Glomerular visceral epithelial cell (primary cell): ENCODE results near the gene EFEMP2.
"Not testable (repeated sequence)": the region's sequence is repeated elsewhere in the genome, so short reads cannot be mapped to it uniquely, and the experiment has no call there.

ENCODE experiments used
- DNase-seq: peaks from one replicate; pipeline ENCODE4 v3.0.0-alpha.2; 2016; ENCODE audit errors: extremely low spot score

Gene EFEMP2

DNA sequence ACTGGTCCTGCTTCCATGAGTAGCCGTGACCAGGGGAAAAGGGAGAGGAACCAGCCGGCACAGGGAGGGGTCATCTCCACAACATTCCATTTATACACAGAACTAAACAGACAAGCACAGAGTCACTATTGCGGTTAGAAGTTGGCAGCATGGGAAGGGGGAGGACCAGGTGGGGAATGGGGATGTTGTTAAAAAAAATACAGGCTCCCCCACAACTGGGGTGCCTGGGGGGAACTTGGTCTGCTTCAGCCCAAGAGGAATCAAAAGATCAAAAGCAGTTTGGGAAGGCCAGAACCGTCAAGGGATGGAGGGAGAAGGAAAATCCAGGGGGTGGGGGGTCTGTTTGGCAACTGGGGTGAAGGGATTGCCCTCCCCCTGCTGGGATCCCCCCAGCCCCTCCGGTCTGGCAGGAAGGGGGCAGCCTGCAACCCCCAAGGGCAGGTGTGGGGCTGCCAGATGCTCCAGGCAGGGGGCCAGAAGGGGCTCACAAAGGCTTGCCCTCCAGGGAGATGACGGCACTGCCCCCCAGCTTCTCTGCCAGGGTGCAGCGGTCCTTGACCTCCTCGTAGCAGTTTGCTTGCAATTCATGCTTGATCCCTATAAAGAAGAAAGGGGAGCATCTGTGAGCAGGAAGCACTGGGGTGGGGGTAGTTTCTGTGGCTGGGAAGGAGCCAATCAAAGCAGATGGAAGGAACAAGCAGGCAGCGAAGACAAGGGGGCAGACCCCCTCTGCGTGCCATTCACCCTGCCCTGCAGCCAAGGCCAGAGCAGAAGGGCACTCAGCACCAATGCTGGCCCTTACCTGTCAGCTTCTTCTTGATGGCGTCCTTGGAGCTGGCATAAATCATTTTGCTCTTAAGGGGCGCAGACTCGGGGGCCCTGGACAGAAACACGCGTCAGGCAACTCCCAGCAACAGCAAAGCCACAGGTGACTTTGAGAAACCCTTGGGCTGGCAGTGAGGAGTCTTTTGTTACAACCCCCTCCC is 17.5 kb downstream of the EFEMP2 start:
- no peak for DNase-seq

DNA sequence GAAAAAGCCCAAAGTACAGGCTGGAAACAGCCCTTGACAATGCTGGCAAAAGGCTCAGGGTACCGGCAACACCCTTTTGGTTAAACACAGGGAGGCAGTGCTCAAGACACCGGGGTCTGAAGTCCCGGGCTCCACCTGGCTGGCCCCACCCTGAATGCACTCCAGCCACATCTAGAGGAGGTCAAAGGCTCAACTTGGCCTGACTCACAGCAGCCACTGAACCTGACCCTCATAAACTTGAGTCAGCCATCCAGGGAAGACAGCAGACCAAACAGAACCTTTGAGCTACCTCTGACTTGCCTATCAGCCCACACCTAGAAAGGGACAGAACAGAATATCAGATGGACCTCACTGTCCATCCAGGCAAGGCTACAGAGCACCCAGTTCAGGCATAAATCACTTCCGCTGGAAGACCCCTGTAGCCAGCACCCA is 18.4 kb downstream of the EFEMP2 start:
- DNase-seq = no peak

DNA sequence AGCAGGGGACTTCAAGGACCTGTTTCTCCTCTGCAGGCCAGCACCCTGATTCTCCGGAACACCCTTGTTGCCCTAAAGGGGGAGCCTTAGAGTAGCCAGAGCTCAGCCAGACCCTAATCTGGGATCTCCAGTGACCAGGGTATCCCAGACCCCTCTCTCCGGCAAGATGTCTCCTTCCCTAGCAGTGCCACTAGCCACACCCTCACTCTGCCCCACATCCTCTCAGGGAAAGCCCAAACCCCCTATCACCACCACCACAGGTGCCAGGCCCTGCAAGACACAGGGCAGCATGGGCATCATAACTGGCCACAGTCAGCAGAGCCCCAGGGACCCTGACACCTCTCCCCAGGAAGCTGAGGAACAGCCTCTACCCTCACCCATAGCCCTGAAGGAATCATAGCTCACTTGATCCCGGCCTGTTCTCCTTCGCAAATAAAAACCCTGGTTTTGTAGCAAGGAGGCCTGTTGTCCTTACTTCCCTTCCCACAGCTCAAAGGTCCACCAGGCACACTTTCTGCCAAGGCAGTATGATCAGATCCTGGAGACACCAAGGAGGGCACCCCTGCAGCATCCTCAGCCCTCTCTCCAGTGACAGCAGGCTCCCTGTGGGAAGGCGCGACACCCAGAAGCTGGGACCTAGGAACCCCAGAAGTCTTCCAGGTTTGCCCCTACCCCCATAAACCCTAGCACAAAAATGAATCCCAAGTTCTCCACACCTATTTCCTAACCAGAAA is 19.2 kb downstream of the EFEMP2 start:
- no peak for DNase-seq

DNA sequence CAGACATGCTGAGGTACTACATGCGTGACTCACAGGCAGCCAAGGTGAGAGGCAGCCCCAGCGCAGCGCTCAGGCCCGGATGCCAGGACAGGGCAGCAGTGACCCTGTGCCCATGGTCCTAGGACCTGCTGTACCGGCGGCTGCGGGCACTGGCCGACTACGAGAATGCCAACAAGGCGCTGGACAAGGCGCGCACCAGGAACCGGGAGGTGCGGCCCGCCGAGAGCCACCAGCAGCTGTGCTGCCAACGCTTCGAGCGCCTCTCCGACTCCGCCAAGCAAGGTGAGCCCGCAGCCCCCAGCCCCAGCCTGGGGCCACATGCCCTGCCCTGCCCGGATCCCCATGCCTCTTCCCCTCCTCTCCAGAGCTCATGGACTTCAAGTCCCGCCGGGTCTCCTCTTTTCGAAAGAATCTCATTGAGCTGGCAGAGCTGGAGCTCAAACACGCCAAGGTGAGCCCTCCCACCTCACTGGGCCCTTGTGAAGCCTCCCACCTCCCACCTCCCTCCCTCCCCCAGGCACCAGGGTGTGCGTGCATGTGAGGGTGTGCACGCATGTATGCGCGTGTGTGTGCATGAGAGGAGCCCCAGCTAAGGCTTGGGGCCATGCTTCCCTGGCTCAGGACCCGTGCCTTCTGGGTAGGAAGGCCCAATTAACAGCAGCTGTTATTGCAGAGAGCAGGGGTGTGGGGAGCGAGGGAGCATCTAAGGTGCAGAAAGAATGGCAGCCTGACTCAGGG is 19.9 kb downstream of the EFEMP2 start:
- DNase-seq = no peak

DNA sequence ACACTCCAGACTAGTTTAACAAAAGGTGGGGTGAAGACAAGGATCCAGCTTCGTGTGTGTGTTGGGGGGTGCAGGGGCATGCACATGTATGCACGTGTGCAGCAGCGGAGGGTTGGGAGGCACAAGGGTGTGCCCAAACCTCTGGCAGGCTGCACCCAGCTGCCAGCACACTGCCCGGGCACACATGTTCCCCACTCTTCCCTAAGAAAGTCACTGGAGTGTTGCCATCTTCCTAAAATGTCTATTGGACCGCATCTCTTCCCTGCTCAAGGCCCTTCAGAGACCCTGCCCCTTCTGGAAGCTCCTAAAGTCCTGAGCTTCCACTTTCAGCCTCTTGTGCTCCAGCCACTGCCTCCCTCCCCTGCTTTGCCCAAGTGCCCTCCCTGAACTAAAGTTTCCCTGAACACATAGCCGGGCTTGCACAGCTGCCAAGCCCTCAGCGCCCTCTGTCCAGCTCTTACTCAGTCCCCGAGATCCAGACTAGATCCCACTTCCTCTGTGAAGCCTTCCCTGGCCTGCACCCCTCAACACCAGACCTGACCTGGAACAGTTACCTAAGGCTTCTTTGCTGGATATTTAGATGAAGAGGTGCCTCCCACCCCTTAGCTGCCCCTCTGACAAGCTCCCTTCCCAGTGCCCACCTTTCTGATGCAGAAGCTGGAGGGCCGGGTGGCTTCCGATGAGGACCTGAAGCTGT is 20.6 kb downstream of the EFEMP2 start:
- DNase-seq = no peak

DNA sequence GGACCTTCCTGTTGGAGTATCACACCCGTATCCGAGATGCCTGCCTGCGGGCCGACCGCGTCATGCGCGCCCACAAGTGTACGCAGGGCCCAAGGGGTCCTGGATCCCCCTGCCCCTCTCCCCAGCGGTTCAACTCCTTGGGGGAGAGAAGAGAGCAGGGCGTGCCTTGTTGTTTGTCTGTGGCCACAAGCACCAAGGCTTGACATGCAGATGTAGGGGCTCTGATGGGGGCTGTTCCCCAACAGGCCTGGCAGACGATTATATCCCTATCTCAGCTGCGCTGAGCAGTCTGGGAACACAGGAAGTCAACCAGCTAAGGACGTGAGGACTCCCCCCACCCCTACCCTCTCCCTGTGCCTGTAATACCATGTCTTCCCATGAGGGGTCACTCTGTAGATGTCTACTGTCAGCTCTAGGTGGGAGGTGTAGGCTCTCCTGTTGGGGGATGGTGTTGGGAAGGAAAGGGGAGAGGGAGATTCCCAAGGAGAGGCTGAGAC is 21.5 kb downstream of the EFEMP2 start:
- DNase-seq = no peak

DNA sequence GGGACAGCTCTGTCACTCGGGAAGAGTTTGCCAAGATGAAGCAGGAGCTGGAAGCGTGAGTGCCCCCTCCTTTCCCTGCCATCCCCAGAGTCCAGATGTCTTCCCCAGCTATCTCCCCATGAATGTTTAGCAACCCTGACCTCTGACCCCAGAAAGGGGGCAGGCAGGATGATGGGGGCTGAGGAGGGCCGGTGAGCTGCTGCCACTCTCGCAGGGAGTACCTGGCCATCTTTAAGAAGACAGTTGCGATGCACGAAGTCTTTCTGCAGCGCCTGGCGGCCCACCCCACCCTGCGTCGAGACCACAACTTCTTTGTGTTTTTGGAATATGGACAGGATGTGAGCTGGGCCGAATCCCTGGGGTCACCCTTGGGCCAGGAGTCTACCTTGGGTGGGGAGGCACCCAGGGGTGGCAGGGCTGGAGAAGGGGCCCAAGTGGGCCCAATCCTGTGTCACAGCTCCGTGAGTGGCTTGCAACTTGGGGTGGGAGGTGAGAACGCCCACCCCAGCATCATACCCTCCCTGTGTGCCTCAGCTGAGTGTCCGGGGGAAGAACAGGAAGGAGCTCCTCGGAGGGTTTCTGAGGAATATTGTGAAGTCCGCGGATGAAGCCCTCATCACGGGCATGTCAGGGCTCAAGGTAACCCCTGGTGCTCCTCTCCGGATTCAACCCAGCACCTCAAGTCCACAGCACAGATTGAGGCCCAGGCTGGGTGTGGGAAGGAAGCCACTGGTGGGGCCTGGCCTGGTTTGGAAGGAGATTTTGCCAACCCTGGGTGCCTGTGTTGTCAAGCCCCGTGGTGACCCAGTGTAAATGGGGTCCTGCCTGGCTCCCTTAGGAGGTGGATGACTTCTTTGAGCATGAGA is 22.1 kb downstream of the EFEMP2 start:
- no peak for DNase-seq

DNA sequence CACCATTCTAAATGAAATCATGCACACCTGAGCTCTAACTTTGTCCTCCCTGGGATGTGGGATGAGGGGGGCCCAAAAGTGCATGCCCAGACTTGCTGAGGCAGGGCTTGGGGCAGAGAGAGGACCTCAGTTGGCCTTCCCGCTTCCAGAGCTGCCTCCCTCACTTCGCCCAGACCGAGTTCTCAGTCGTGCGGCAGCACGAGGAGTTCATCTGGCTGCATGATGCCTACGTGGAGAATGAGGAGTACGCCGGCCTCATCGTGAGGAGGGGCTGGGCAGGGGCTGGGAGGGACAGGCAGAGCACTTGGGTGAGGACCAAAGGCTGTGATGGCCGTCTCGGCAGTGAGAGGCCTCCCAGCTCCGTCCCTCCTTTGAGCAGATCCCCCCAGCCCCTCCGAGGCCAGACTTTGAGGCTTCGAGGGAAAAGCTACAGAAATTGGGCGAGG is 22.8 kb downstream of the EFEMP2 start:
- no peak for DNase-seq

DNA sequence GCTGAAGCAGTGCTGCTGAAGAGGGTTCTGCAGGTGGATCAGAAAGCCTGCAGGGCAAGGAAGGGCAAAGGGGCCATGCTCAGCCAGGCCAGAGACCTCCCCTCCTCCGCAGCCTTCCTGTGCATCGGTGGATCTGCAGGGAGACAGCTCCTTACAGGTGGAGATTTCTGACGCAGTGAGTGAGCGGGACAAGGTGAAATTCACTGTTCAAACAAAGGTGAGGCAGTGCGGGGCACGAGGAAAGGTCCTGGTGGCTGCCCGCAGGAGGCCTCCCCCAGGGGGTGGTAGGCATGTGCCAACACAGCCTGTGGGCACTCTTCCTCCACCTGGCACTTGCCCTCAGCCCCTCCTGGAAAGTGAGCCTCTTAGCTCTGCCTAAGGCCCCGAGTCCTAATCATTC is 23.2 kb downstream of the EFEMP2 start:
- DNase-seq = no peak

DNA sequence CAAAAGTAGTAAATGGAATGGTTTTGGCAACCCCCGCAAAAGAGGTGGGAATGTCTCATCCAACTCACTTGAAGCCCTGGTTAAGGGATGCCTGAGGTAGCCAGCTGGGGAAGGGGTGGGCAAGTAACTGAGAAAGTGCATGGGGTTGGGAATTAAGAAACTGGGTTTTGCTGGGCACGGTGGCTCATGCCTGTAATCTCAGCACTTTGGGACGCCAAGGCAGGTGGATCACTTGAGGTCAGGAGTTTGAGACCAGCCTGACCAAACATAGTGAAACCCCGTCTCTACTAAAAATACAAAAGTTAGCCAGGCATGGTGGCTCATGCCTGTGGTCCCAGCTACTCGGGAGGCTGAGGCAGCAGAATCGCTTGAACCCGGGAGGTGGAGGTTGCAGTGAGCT is 23.9 kb downstream of the EFEMP2 start:
- not testable (repeated sequence) for DNase-seq

DNA sequence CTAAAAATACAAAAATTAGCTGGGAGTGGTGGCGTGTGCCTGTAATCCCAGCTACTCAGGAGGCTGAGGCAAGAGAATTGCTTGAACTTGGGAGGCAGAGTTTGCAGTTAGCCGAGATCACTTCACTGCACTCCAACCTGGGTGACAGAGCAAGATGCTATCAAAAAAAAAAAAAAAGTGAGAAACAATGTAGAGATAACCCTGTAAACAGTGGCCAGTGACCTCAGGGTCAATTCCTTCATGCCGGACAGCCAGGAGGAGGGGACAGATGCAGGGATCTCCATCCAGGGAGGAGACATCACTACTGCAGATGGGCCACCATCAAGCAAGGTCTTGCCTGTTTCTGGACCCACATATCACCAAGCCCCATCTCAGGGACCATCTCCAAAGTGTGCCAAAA is 24.9 kb downstream of the EFEMP2 start:
- no peak for DNase-seq

DNA sequence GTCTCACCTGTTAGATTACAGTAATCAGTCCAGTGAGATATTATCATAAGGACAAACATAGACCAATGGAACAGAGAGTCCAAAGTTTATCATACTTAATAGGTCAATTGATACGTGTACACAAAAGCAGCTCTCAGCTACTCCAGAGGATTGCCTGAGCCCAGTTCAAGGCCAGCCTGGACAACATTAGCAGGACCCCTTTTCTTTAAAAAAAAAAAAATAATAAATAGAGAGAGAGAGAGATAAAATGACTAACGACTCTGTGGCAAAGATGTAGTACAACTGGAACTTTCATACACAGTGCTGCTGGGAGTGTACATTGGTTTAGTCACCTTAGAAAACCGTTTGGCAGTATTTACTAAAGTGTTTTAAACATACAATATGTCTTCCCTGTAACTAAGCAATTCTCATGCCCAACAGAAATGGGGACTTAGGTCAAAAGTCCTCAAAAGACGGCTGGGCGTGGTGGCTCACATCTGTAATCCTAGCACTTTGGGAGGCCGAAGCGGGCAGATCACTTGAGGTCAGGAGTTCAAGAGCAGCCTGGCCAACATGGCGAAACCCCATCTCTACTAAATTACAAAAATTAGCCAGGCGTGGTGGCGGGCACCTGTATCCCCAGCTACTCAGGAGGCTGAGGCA is 28.2 kb downstream of the EFEMP2 start:
- no peak for DNase-seq

DNA sequence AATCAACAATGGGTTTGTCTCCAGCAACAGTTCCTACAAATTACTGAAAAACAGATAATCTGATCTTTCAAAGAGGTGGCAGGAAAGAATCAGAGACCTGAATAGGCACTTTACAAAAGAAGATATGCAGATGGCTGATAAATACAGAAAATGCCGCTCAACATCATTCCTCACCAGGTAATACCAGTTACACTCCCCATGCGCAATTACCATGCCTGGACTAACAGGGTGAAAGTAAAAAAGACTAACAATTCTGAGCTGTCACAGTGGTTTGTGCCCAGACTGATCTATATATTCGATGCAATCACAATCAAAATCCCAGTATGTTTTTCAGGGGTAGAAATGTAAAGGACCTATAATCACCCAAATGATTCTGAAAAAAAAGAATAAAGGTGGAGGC is 28.8 kb downstream of the EFEMP2 start:
- no peak for DNase-seq

DNA sequence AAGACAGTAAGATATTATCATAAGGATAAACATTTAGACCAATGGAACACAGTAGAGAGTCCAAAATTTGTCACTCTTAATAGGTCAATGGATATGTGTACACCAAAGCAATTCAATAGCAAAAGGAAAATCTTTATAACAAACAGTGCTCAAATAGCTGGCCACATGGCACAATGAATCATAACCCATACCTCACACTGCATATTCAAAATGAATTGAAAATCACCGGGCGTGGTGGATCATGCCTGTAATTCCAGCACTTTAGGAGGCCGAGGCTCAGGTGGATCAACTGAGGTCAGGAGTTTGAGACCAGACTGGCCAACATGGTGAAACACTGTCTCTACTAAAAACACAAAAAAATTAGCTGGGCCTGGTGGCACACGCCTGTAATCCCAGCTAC is 30.5 kb downstream of the EFEMP2 start:
- DNase-seq = no peak

DNA sequence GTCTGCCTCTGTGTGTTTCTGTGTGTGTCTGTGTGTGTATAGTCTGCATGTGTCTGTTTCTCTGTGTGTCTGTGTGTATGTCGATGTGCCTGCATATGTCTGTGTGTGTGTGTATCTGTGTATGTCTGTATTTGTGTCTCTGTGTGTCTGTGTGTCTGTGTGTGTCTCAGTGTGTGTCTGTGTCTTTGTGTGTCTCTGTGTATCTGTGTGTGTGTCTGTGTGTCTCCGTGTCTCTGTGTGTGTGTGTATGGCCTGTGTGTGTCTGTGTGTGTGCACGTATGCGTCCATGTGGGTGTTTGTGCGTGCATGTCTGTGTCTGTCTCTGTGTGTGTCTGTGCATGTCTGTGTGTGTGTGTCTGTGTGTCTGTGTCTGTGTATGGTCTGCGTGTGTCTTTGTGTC is 38.4 kb downstream of the EFEMP2 start:
- DNase-seq = no peak

DNA sequence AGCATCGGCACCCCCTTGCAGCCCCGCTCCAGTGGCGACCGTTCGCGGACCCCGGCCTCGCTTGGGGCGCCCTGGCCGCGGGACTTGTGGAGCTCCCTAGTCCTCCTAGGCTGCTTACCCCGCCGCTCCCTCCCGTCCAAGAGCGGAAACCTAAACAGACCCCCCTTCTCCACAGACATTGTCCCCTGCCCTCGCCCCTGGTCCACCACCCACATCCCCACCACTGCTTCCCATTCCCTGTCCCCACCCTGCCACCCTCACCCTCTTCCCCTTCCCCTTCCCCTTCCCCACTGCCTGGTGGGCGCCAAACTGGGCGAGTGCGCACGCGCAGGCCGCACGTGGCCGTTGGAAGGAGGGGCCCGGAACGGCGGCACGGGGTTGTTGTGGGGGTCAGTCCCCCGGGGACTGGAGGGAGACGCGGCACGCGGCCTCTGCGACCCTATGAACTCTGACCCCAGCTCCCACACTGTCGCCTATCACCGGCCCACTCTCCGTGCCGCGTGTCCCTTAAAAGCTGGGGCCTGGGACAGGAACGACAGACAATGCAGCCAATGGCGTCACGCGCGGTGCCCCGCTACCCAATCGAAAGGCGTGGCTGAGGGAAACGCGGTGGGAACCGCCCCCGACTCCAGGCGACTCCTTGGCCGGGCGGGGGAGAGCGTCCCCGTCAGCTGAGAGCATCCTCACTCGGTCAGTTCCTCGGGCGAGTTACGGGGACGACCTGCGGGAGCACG is 39.1 kb downstream of the EFEMP2 start, which contains the start of gene SNX32:
TSS of gene SNX32 (plus strand) at position 667 of the 734 bp plus-strand sequence. CDS start 103 bp downstream, outside the sequence.
- peak; percentile 41 for DNase-seq

DNA sequence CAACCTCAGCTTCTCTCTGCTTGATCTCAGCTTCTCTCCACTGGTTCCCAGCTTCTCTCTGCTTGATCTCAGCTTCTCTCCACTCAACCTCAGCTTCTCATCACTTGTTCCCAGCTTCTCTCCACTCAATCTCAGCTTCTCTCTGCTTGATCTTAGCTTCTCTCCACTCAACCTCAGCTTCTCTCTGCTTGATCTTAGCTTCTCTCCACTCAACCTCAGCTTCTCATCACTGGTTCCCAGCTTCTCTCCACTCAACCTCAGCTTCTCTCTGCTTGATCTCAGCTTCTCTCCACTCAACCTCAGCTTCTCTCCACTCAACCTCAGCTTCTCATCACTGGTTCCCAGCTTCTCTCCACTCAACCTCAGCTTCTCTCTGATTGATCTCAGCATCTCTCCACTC is 40.4 kb downstream of the EFEMP2 start:
- DNase-seq = not testable (repeated sequence)

DNA sequence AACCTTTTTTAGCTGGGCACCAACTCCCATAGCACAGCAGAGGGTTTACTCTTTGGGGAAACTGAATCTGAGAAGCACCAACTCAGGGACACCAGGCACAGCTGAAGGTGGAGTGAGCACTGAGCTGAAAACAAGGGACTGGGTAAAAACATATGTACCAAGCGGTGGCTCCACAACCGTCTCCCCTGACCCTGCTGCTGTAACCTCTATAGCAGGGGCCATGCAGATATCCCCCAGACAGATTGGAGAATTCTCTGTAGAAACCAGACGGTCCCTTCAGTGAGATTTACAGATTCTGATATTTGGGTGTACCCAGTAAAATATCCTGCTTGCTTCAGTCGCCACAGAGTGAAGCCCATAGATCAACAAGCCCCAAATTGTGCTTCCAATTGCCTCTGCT is 43.1 kb downstream of the EFEMP2 start:
- no peak for DNase-seq
